Smooth muscle cell (in vitro differentiated cells): ENCODE data around the gene ANTXR2. TPM values are rescaled to one million over a fixed set of nuclear protein-coding genes. Genes with fewer than 3 reads are reported as not detected.

ENCODE experiments used
- DNase-seq: peaks from one replicate; lab custom pipeline; 2025; ENCODE audit not compliant: unreplicated experiment; lab: John Stamatoyannopoulos, UW
- H2AFZ ChIP-seq: fragments of 200-600 bp; sonication (generic); 2 replicates; pipeline ENCODE4 v1.6.0; 2016; ENCODE audit warnings: antibody characterized with exemption, low read depth, mild to moderate bottlenecking
- H3F3A ChIP-seq: fragments of 200-600 bp; sonication (generic); 2 replicates; pipeline ENCODE4 v1.6.0; 2017; ENCODE audit warnings: antibody characterized with exemption, low read depth
- H3K27ac ChIP-seq: fragments of 200-600 bp; sonication (generic); 2 replicates; pipeline ENCODE4 v1.5.1; 2016; ENCODE audit warnings: low read depth, mild to moderate bottlenecking
- H3K27me3 ChIP-seq: fragments of 200-600 bp; sonication (generic); 2 replicates; pipeline ENCODE4 v1.6.1; 2016; ENCODE audit warnings: low read depth, mild to moderate bottlenecking
- H3K36me3 ChIP-seq: fragments of 200-600 bp; sonication (generic); 2 replicates; pipeline ENCODE4 v1.5.1; 2016; ENCODE audit warnings: low read depth
- H3K4me1 ChIP-seq: fragments of 200-600 bp; sonication (generic); 2 replicates; pipeline ENCODE4 v1.5.1; 2016; ENCODE audit warnings: low read depth
- H3K4me2 ChIP-seq: fragments of 200-600 bp; sonication (generic); 2 replicates; pipeline ENCODE4 v1.6.0; 2016; ENCODE audit warnings: mild to moderate bottlenecking
- H3K4me3 ChIP-seq: fragments of 200-600 bp; sonication (generic); 2 replicates; pipeline ENCODE4 v1.5.1; 2016; ENCODE audit warnings: mild to moderate bottlenecking
- H3K79me2 ChIP-seq: fragments of 200-600 bp; sonication (generic); 2 replicates; pipeline ENCODE4 v1.6.0; 2016; ENCODE audit warnings: low read depth, mild to moderate bottlenecking
- H3K9ac ChIP-seq: fragments of 200-600 bp; sonication (generic); 2 replicates; pipeline ENCODE4 v1.6.0; 2016; ENCODE audit warnings: low read depth
- H3K9me3 ChIP-seq: fragments of 200-600 bp; sonication (generic); replicated peaks from 2 replicates; pipeline ENCODE4 v1.5.1; 2016; ENCODE audit warnings: low read depth
- H4K20me1 ChIP-seq: fragments of 200-600 bp; sonication (generic); 2 replicates; pipeline ENCODE4 v1.6.0; 2016; ENCODE audit warnings: low read depth
- WGBS: methylation state at CpG from one replicate; pipeline ENCODE4 v1.1.7; 2016; ENCODE audit warnings: low lambda C conversion rate; 5-methylcytosine and 5-hydroxymethylcytosine counted together
- polyA plus RNA-seq: library from polyadenylated mRNA; unstranded; fragments of >200 nt; fragmentation: Nextera tagmentation; extraction: Ambion mirVana; gene quantifications from 2 replicates; pipeline ENCODE4 v1.2.1, GENCODE V29; 2016
- total RNA-seq: library from RNA; depleted of rRNA; stranded (reverse); fragments of >200 nt; gene quantifications from 2 replicates; pipeline ENCODE4 v1.2.3, GENCODE V29; 2014
- TF ChIP-seq, protein P1 (sequence below): fragments of 200-600 bp; sonication (generic); IDR thresholded peaks from 2 replicates; pipeline ENCODE4 v1.5.1; 2017; ENCODE audit warnings: borderline replicate concordance, mild to moderate bottlenecking, antibody characterized with exemption; ENCODE audit not compliant: insufficient read depth, poor library complexity, severe bottlenecking

Gene ANTXR2
- total and polyA plus RNA-seq, 2 experiments from 2014 or later = 67.6 to 74.5 TPM

DNA sequence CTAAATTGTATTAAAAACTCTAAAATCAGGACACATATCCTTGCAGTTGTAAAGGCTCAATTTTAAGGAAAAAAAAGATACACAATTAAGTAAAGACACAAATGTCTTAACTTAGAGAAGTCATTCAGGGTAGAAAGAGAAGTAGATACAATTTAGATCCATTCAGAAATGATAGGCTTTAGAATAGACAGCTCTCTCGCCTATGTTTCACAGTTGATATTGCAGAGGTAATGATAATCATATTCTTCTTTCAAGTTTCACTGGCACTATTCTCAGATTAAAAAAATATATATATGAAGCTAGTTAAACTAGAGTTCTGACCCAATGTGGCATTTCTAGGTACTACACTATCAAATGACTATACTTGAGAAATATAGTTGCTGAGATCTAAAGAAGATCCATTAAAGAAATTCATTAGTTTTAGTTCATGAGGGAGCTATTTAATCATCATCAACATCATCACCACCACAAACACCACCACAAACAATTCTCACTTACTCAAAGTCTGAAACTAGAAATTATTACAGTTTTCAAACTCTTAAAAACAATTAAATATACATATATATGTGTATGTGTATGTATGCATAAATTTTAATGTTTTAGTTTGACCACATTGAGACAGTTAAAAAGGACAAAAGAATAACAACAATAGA, 93.1 kb downstream of the ANTXR2 start:
- Histone ChIP-seq H2AFZ (no peak overlapping the region), H3K9me3 (no peaks in the 10 kb centered on the region), H3K4me2 (no peak overlapping the region), H3K27me3 (no peaks in the 10 kb centered on the region), H3K4me1 (no peaks in the 10 kb centered on the region), H3K4me3 (no peak overlapping the region), H3K79me2 (no peaks in the 10 kb centered on the region), H3K27ac (no peak overlapping the region), H4K20me1 (no peaks in the 10 kb centered on the region), H3K36me3 (peaks cover 19% of the 10 kb centered on the region), H3K9ac (no peak overlapping the region), H3F3A (no peaks in the 10 kb centered on the region)
- 100% methylated on average over 1 of the region's 1 CpG for WGBS
- DNase-seq = no peak
- TF ChIP-seq, protein P1, sequence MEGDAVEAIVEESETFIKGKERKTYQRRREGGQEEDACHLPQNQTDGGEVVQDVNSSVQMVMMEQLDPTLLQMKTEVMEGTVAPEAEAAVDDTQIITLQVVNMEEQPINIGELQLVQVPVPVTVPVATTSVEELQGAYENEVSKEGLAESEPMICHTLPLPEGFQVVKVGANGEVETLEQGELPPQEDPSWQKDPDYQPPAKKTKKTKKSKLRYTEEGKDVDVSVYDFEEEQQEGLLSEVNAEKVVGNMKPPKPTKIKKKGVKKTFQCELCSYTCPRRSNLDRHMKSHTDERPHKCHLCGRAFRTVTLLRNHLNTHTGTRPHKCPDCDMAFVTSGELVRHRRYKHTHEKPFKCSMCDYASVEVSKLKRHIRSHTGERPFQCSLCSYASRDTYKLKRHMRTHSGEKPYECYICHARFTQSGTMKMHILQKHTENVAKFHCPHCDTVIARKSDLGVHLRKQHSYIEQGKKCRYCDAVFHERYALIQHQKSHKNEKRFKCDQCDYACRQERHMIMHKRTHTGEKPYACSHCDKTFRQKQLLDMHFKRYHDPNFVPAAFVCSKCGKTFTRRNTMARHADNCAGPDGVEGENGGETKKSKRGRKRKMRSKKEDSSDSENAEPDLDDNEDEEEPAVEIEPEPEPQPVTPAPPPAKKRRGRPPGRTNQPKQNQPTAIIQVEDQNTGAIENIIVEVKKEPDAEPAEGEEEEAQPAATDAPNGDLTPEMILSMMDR = no peak

DNA sequence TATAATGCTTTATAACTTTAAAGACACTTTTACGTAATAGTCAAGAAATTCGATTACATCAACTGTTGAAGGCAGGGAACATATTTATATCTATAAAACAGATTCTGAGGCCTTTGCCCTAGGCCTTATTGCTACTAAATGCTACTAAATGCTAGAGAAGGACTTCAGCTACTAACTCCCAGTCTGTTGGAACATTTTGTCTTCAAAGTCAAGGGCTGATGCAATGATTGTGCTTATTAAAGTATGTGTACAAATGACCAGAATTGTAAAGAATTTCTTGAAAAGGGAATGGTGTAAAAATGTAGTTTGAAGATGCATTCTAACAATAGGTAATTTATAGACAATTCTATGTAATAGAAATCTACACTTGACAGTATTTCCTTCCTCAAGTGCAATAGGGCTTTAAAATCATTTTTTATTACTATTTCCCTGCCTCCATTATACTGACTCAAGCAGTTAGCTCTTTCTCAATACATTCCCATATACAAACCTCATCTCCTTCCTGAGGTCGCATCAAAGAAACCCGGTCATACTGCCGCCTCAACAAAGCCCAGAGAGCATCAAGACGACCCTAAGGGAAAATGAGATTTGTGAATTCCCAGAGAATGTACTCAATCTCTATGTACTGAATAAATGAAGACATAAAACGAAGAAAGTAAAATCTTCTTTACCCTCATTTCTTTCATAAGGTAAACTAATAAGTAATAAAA, 95.7 kb downstream of the ANTXR2 start:
- Histone ChIP-seq H3K9ac (no peak overlapping the region), H3K36me3 (peaks cover 26% of the 10 kb centered on the region), H2AFZ (no peak overlapping the region), H4K20me1 (no peaks in the 10 kb centered on the region), H3F3A (no peaks in the 10 kb centered on the region), H3K4me2 (no peak overlapping the region), H3K9me3 (no peaks in the 10 kb centered on the region), H3K27ac (no peak overlapping the region), H3K27me3 (no peaks in the 10 kb centered on the region), H3K79me2 (no peaks in the 10 kb centered on the region), H3K4me3 (no peak overlapping the region), H3K4me1 (no peaks in the 10 kb centered on the region)
- 97% methylated on average over 7 of the region's 7 CpGs for WGBS
- TF ChIP-seq, protein P1 = no peak
- DNase-seq = no peak

DNA sequence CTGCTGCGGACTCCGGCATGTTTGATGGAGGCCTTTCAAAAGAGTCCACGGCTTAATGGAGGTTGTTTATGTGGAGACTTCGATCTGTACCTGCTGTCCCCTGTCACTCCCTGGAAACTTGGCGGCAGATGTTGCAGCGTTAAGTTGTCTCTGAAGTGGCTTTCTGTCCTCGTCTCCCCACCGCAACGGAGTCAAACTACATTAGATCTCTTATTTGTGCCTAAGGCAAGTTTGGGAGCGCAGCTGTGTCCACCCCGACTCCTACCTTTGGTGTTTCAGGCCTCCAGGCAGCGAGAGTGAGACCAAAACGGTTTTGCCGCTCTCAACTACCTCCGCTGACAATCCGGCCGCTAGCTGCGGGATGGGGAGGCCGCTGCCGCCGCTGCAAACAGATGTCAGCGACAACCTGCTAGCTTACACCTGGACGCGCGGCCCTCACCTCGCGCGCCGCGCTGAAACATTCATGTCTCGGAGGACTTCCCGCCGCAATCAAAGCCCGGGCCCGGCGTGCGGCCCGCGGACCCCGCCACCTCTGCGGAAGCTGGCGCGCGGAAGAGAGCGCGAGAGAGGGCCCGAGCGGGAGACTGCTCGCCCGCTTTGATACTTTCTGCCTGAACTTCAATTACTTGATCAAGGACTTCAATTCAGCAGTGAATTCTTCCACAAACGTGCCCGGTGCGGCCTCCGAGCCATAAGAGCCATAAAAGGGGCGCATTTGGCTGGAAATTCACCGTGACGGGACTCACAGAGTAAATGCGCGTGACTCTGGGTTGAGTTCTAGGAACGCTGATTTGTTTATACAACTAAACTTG, 108.4 kb downstream of the ANTXR2 start:
- Histone ChIP-seq H3K9me3 (no peaks in the 10 kb centered on the region), H4K20me1 (no peaks in the 10 kb centered on the region), H3K79me2 (no peaks in the 10 kb centered on the region), H3K27me3 (peaks cover 23% of the 10 kb centered on the region), H3K36me3 (no peaks in the 10 kb centered on the region), H3K4me2 (peak overlapping the region; percentile 77), H3K9ac (no peak overlapping the region), H3K4me1 (peaks cover 6% of the 10 kb centered on the region), H3K4me3 (peak overlapping the region; percentile 30), H3K27ac (no peak overlapping the region), H3F3A (no peaks in the 10 kb centered on the region), H2AFZ (peak overlapping the region; percentile 27)
- 20% methylated on average over 60 of the region's 60 CpGs for WGBS
- DNase-seq = no peak
- TF ChIP-seq, protein P1 = no peak
